ENCODE results near the gene COPG2. TPM values are rescaled to one million over a fixed set of nuclear protein-coding genes. Genes with fewer than 3 reads are reported as not detected.

COPG2 gene
- total and polyA plus RNA-seq, 2 donors (not counting 1 experiment from before 2014, with no cell fraction given), result 6.1 to 13.4 TPM

GRCh38 chr7:130689683-130690082 is 21.1 kb upstream of the COPG2 start:
- Histone ChIP-seq H3K79me2 (ENCODE audit: control insufficient read depth, insufficient read depth, low read length) (no peaks in the 10 kb centered on the region), H3K4me3 (ENCODE audit: control extremely low read depth in 1 of 5, extremely low read depth in 1 of 5, insufficient read depth in 1 of 5, low read depth in 2 of 5, low read length in 4 of 5) (no peak overlapping the region), H3K4me2 (replicated peaks; ENCODE audit: low read depth, low read length, poor library complexity, severe bottlenecking) (no peak overlapping the region), H3K9me3 (ENCODE audit: control extremely low read depth in 1 of 3, control insufficient read depth in 2 of 3, insufficient read depth in 1 of 3, low read length in 2 of 3) (peaks cover 2 to 23% (median 19%) of the 10 kb centered on the region in 3 donors), H3K27me3 (replicated peaks in 1 of 4; ENCODE audit: control extremely low read depth in 1 of 4, control insufficient read depth in 3 of 4, insufficient read depth in 4 of 4, low read length in 3 of 4) (no peaks in the 10 kb centered on the region), H3K36me3 (replicated peaks in 1 of 2; ENCODE audit: control extremely low read depth in 1 of 2, control insufficient read depth in 1 of 2, extremely low read depth in 1 of 2, insufficient read depth in 2 of 2, low read length in 1 of 2) (no peaks in the 10 kb centered on the region), H3K4me1 (ENCODE audit: control insufficient read depth in 2 of 2, insufficient read depth in 2 of 2, low read length in 2 of 2) (no peaks in the 10 kb centered on the region), H3K27ac (ENCODE audit: low read length in 2 of 2) (no peak overlapping the region), H2AFZ (ENCODE audit: insufficient read depth, low read depth, low read length, poor library complexity, severe bottlenecking) (no peak overlapping the region), H4K20me1 (ENCODE audit: control insufficient read depth, insufficient read depth, low read length, poor library complexity, severe bottlenecking) (no peaks in the 10 kb centered on the region), H3K9ac (ENCODE audit: low read length) (no peak overlapping the region)
- POLR2A ChIA-PET, result no interaction called here
- no peak for TF ChIP-seq CTCF (IDR thresholded peaks at IDR 0.05)
- DNase-seq (no peak), ATAC-seq (ENCODE audit: low read depth) (no peak)
- Mint-ChIP-seq H3K9me3 (ENCODE audit: insufficient read depth) (peaks cover 2% of the 10 kb centered on the region), H3K4me3 (no peak overlapping the region), H3K4me1 (no peaks in the 10 kb centered on the region), H3K27me3 (peaks cover 7% of the 10 kb centered on the region), H3K27ac (no peak overlapping the region)
- CTCF ChIA-PET, result no interaction called here
- no CpG with 5 or more reads among the region's 1 CpG for WGBS (ENCODE audit: insufficient coverage)
- intact Hi-C loops (cut with micrococcal nuclease), result no loop called here

GRCh38 chr7:130683026-130683425 is 14.5 kb upstream of the COPG2 start:
- no CpG with 5 or more reads among the region's 2 CpGs for WGBS (ENCODE audit: insufficient coverage)

More at GRCh38 chr7:130683026-130683425, 14.5 kb upstream of the COPG2 start:
- intact Hi-C loops (cut with micrococcal nuclease), result no loop called here
- H3K27ac ChIP-seq (ENCODE audit: low read length in 2 of 2), result no peak overlapping the region
- no peak overlapping the region for H3K27ac Mint-ChIP-seq
- H3K9ac ChIP-seq (ENCODE audit: low read length), result no peak overlapping the region
- no peaks in the 10 kb centered on the region for H3K79me2 ChIP-seq (ENCODE audit: control insufficient read depth, insufficient read depth, low read length)
- no peak for TF ChIP-seq EZH2 (IDR thresholded peaks at IDR 0.05; ENCODE audit: borderline replicate concordance, insufficient read depth, low read depth, low read length, poor library complexity, severe bottlenecking)
- no peak for TF ChIP-seq CTCF (IDR thresholded peaks at IDR 0.05)
- POLR2A ChIA-PET, result no interaction called here
- no peak for ATAC-seq (ENCODE audit: low read depth)
- H4K20me1 ChIP-seq (ENCODE audit: control insufficient read depth, insufficient read depth, low read length, poor library complexity, severe bottlenecking), result no peaks in the 10 kb centered on the region
- H3K4me2 ChIP-seq (replicated peaks; ENCODE audit: low read depth, low read length, poor library complexity, severe bottlenecking), result no peak overlapping the region
- H2AFZ ChIP-seq (ENCODE audit: insufficient read depth, low read depth, low read length, poor library complexity, severe bottlenecking), result no peak overlapping the region
- H3K36me3 ChIP-seq (replicated peaks in 1 of 2; ENCODE audit: control extremely low read depth in 1 of 2, control insufficient read depth in 1 of 2, extremely low read depth in 1 of 2, insufficient read depth in 2 of 2, low read length in 1 of 2), result no peaks in the 10 kb centered on the region
- no peak overlapping the region for H3K4me3 Mint-ChIP-seq
- peaks cover under 1 to 5% (median 4%) of the 10 kb centered on the region in 3 donors for H3K9me3 ChIP-seq (ENCODE audit: control extremely low read depth in 1 of 3, control insufficient read depth in 2 of 3, insufficient read depth in 1 of 3, low read length in 2 of 3)
- no peak overlapping the region for H3K4me3 ChIP-seq (ENCODE audit: control extremely low read depth in 1 of 5, extremely low read depth in 1 of 5, insufficient read depth in 1 of 5, low read depth in 2 of 5, low read length in 4 of 5)
- no peaks in the 10 kb centered on the region for H3K4me1 Mint-ChIP-seq
- H3K27me3 ChIP-seq (replicated peaks in 1 of 4; ENCODE audit: control extremely low read depth in 1 of 4, control insufficient read depth in 3 of 4, insufficient read depth in 4 of 4, low read length in 3 of 4), result peaks cover 0 to 4% (median 0%) of the 10 kb centered on the region in 4 experiments
- CTCF ChIA-PET, result no interaction called here
- H3K4me1 ChIP-seq (ENCODE audit: control insufficient read depth in 2 of 2, insufficient read depth in 2 of 2, low read length in 2 of 2), result no peaks in the 10 kb centered on the region
- H3K9me3 Mint-ChIP-seq (ENCODE audit: insufficient read depth), result no peaks in the 10 kb centered on the region
- DNase-seq, result no peak
- peaks cover 10% of the 10 kb centered on the region for H3K27me3 Mint-ChIP-seq

All from B cell (primary cell).